GM19240 (cell line): ENCODE data around the gene KLC1.
"Not testable (repeated sequence)": the region's sequence is repeated elsewhere in the genome, so short reads cannot be mapped to it uniquely, and the experiment has no call there.

Experiments used
- DNase-seq: peaks from one replicate; pipeline ENCODE4 v3.0.0; 2011; ENCODE audit warnings: low spot score; ENCODE audit not compliant: insufficient read length

The KLC1 gene

GRCh38 chr14:103625356-103626095 lies 3.5 kb upstream of the KLC1 start:
- no peak for DNase-seq

GRCh38 chr14:103626146-103626850 lies 2.7 kb upstream of the KLC1 start:
- DNase-seq, result no peak

GRCh38 chr14:103627073-103628025 lies 1.7 kb upstream of the KLC1 start:
- no peak for DNase-seq

DNA sequence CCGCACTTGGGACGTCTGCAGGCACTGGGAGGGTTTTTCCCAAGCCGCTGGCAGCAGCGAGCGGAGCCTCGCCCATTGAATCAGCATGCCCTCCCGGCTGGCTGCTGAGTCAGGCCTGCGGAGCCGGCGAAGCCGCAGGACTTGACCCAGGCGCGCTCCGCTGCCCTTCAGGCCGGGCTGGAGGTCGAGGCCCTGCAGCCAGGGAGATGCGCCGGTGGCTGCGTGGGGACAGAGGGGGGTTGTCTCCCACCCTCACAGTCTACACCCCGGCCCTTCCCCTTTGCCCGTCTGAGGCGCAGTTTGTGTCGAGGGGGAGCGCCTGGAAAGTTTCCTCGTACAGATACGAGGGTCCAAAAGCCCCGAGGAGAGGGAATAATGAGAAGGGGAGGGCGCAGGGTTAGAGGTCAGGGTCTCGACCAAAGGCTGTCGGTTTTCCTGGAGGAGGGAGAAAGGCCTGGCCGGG lies 759 bp upstream of the KLC1 start:
- no peak for DNase-seq

- peak; percentile 38 for DNase-seq
These were observed 601 bp downstream of the KLC1 start for GRCh38 chr14:103629503-103630121.

GRCh38 chr14:103630364-103631108 lies 1.5 kb downstream of the KLC1 start:
- DNase-seq, result no peak

GRCh38 chr14:103633391-103633790 lies 4.4 kb downstream of the KLC1 start:
- no peak for DNase-seq

DNA sequence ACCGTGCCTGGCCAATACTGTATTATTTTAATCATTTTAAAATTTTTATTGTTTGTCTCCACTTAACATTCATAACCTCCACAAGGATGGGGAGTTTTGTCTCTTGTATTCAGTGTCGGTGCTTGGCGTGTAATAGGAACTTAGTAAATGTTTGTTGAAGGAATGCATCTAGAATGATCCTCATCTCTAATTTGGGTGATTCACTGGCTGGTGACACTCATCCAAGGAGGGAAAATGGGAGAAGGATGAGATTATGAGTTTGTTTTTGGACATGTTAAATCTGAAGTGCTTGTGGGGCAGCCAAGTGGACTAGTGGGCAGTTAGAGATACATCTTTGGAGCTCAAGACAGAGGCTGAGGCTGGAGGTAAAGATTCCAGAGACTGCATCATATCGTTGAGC lies 5.1 kb downstream of the KLC1 start:
- no peak for DNase-seq

GRCh38 chr14:103638594-103638993 lies 9.6 kb downstream of the KLC1 start:
- no peak for DNase-seq

- DNase-seq, result no peak
These were observed 12.2 kb downstream of the KLC1 start for GRCh38 chr14:103641161-103641560.

GRCh38 chr14:103646189-103646588 lies 17.2 kb downstream of the KLC1 start:
- DNase-seq, result no peak

DNA sequence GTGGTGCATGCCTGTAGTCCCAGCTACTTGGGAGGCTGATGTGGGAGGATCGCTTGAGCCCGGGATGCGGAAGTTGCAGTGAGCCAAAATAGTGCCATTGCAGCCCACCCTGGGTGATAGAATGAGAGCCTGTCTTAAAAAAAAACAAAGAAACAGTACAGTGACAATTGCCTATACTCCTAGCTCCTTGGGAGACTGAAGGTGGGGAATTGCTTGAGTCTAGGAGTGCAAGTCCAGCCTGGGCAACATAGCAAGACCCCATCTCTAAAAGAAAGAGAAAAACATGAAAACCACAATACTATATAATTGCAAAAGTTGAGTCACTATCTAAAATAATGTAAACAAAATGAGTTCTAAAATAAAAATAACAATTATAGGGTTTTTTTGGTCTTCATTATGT lies 20.0 kb downstream of the KLC1 start:
- DNase-seq, result no peak

GRCh38 chr14:103650213-103650612 lies 21.2 kb downstream of the KLC1 start:
- no peak for DNase-seq

DNA sequence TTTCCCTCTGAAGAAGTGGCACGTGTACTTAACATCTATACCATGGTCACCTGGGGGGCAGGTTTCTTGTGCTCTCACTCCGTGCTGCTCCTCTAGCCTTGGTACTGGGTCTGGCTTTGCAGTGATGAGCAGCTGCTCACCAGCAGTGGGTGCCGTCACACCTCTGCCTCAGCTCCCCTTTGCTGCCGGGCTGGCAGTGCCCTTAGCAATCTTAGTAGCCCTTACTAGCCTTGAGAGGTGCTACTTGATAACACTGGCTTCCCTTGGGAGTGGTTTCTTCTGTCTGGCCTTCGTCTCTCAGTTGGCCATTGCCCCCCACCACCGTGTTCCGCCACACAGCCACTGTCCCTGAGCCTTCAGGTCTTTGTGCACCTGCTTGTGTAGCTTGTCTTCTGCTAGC lies 22.6 kb downstream of the KLC1 start:
- DNase-seq, result no peak

- no peak for DNase-seq
These were observed 23.8 kb downstream of the KLC1 start for GRCh38 chr14:103652806-103653205.

- not testable (repeated sequence) for DNase-seq
These were observed 24.3 kb downstream of the KLC1 start for GRCh38 chr14:103653336-103653735.

GRCh38 chr14:103653805-103654204 lies 24.8 kb downstream of the KLC1 start:
- DNase-seq, result no peak

DNA sequence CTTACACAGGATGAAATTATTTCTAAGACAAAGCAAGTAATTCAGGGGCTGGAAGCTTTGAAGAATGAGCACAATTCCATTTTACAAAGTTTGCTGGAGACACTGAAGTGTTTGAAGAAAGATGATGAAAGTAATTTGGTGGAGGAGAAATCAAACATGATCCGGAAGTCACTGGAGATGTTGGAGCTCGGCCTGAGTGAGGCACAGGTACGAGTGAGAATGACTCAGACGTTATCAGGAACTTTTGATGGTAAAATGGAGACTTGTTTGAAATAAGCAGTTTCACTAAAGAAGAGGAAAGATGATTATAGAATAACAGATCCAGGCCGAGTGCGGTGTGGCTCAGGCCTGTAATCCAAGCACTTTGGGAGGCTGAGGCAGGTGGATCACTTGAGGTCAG lies 25.6 kb downstream of the KLC1 start:
- no peak for DNase-seq

DNA sequence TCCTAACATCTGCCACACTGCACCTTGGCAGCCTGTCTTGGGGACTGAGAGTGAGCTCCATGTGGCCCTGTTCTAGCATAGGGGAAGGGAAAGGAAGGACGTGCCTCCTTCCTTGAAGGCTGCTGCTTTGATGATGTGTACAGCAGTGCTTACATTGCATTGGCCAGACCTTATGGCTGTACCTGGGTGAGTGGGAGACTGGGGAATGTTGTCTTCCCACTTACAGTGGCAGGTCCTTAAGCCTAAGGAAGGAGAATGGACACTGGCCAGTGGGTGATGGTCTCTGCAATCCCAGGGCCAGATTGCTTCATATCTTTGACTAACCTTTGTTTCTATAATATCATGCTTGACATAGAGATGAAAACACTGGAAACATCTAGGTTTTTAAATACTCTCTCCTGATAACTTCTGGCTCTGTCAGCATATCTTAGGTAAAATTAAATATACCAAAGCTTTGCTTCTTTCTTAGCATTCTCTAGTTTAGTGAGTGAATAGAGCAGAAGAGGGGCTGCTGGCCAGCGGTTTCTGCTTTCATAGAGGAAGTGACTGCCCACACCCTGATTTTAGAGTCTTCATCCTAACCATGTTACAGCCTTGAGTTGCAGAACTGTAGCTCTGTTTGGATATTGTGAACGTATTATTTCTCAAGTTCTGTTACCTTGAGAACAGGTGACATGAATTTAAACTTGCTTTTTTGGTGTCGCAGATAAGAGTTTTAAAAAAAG lies 27.2 kb downstream of the KLC1 start:
- no peak for DNase-seq

DNA sequence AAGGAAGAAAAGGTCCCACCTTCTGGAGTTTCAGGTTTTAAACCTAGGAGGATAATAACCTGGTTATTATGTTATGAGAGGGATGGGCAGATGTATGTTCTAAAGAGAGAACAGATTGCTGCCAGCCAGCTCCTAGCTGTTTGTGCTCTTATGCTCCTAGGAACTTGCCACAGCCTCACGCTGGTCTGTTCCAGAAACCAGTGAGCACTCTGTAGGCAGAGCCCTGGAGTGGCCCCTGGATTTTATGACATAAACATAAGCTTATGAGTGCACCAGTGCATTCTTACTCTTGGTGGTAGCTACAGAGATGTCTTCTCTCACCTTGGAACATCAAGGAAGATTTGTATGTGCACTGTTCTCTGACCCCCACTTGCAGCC lies 27.7 kb downstream of the KLC1 start:
- no peak for DNase-seq
